Iris pigment epithelial cell (primary cell): ENCODE results near the gene ALDH1B1.
"Not testable (repeated sequence)": the region's sequence is repeated elsewhere in the genome, so short reads cannot be mapped to it uniquely, and the experiment has no call there.

Experiments
- DNase-seq: peaks from one replicate; pipeline ENCODE4 v3.0.0-alpha.2; 2011; ENCODE audit warnings: low read depth

Gene ALDH1B1

GRCh38 chr9:38387066-38387465, 5.4 kb upstream of the ALDH1B1 start:
- no peak for DNase-seq

GRCh38 chr9:38387751-38388150, 4.8 kb upstream of the ALDH1B1 start:
- DNase-seq = no peak

GRCh38 chr9:38388283-38389223, 3.9 kb upstream of the ALDH1B1 start:
- DNase-seq = peak; percentile 69

- DNase-seq = peak; percentile 56
Measured at GRCh38 chr9:38389313-38389712, 3.2 kb upstream of the ALDH1B1 start.

- no peak for DNase-seq
Measured at GRCh38 chr9:38390442-38390841, 2.1 kb upstream of the ALDH1B1 start.

GRCh38 chr9:38390851-38391250, 1.7 kb upstream of the ALDH1B1 start:
- DNase-seq = no peak

GRCh38 chr9:38391278-38392118, 1.0 kb upstream of the ALDH1B1 start:
- no peak for DNase-seq

- DNase-seq = no peak
Measured at GRCh38 chr9:38393128-38393796, 760 bp downstream of the ALDH1B1 start.

GRCh38 chr9:38394416-38394815, 1.9 kb downstream of the ALDH1B1 start:
- no peak for DNase-seq

- DNase-seq = no peak
Measured at GRCh38 chr9:38395653-38396370, 3.3 kb downstream of the ALDH1B1 start.

- no peak for DNase-seq
Measured at GRCh38 chr9:38396371-38396671, 3.8 kb downstream of the ALDH1B1 start.

- not testable (repeated sequence) for DNase-seq
Measured at GRCh38 chr9:38399191-38399590, 6.7 kb downstream of the ALDH1B1 start.

- no peak for DNase-seq
Measured at GRCh38 chr9:38401994-38402393, 9.5 kb downstream of the ALDH1B1 start.

- no peak for DNase-seq
Measured at GRCh38 chr9:38404314-38404713, 11.8 kb downstream of the ALDH1B1 start.

GRCh38 chr9:38405785-38406184, 13.3 kb downstream of the ALDH1B1 start:
- DNase-seq = peak; percentile 29

- no peak for DNase-seq
Measured at GRCh38 chr9:38406476-38407186, 14.1 kb downstream of the ALDH1B1 start.

GRCh38 chr9:38408719-38409118, 16.2 kb downstream of the ALDH1B1 start:
- no peak for DNase-seq

- DNase-seq = no peak
Measured at GRCh38 chr9:38412751-38413150, 20.2 kb downstream of the ALDH1B1 start.

- no peak for DNase-seq
Measured at GRCh38 chr9:38413283-38413682, 20.8 kb downstream of the ALDH1B1 start.

- no peak for DNase-seq
Measured at GRCh38 chr9:38414040-38414723, 21.7 kb downstream of the ALDH1B1 start.

GRCh38 chr9:38415856-38416255, 23.4 kb downstream of the ALDH1B1 start:
- no peak for DNase-seq
